ENCODE data around the gene SEPTIN3. TPM values are rescaled to one million over a fixed set of nuclear protein-coding genes. Genes with fewer than 3 reads are reported as not detected.

SEPTIN3 gene
- total and polyA plus RNA-seq, 8 donors: 0.61 to 1.4 (median 0.72) TPM; not detected in 3

GRCh38 chr22:42000466-42000865 is 31.2 kb downstream of the SEPTIN3 start:
- DNase-seq: no peak
- Histone ChIP-seq H3K4me1 (peaks cover 6 to 18% (median 16%) of the 10 kb centered on the region in 4 donors), H3K4me3 (no peak overlapping the region), H3K27ac (no peak overlapping the region), H3K36me3 (peaks cover 0 to 11% (median 2%) of the 10 kb centered on the region in 4 donors), H3K9me3 (peaks cover 0 to 9% (median 2%) of the 10 kb centered on the region in 4 donors), H3K27me3 (no peaks in the 10 kb centered on the region)
- intact Hi-C loops (cut with DNase I; ENCODE audit: low total_unique reads): no loop called here
- no peak for TF ChIP-seq EP300 (IDR thresholded peaks at IDR 0.05)
- no peak for TF ChIP-seq POLR2AphosphoS5 (IDR thresholded peaks at IDR 0.05)
- TF ChIP-seq POLR2A (IDR thresholded peaks at IDR 0.05): no peak
- TF ChIP-seq CTCF (IDR thresholded peaks at IDR 0.05): no peak
- 93 to 98% (median 96%) methylated on average over 8 of the region's 8 CpGs for WGBS, 5 donors

GRCh38 chr22:42001121-42001520 is 31.9 kb downstream of the SEPTIN3 start:
- Histone ChIP-seq H3K36me3 (peaks cover 0 to 11% (median 2%) of the 10 kb centered on the region in 4 donors), H3K4me3 (no peak overlapping the region), H3K27ac (no peak overlapping the region), H3K4me1 (peaks cover 6 to 18% (median 16%) of the 10 kb centered on the region in 4 donors), H3K27me3 (no peaks in the 10 kb centered on the region), H3K9me3 (peaks cover 0 to 10% (median 4%) of the 10 kb centered on the region in 4 donors)
- TF ChIP-seq EP300 (IDR thresholded peaks at IDR 0.05) (no peak), POLR2AphosphoS5 (IDR thresholded peaks at IDR 0.05) (no peak), CTCF (IDR thresholded peaks at IDR 0.05) (no peak), POLR2A (IDR thresholded peaks at IDR 0.05) (no peak)
- DNase-seq: no peak
- 77 to 92% (median 80%) methylated on average over 8 of the region's 8 CpGs for WGBS, 5 donors
- intact Hi-C loops (cut with DNase I; ENCODE audit: low total_unique reads): no loop called here

GRCh38 chr22:42001706-42002105 is 32.5 kb downstream of the SEPTIN3 start:
- WGBS, 5 donors: 93 to 99% (median 95%) methylated on average over 7 to 12 of the region's 12 CpGs
- no peak overlapping the region for H3K4me3 ChIP-seq
- intact Hi-C loops (cut with DNase I; ENCODE audit: low total_unique reads): no loop called here
- H3K36me3 ChIP-seq: peaks cover 0 to 11% (median 2%) of the 10 kb centered on the region in 4 donors
- DNase-seq: no peak
- TF ChIP-seq POLR2AphosphoS5 (IDR thresholded peaks at IDR 0.05) (no peak), EP300 (IDR thresholded peaks at IDR 0.05) (no peak), CTCF (IDR thresholded peaks at IDR 0.05) (no peak), POLR2A (IDR thresholded peaks at IDR 0.05) (no peak)
- no peaks in the 10 kb centered on the region for H3K27me3 ChIP-seq
- peaks cover 6 to 18% (median 16%) of the 10 kb centered on the region in 4 donors for H3K4me1 ChIP-seq
- no peak overlapping the region for H3K27ac ChIP-seq
- peaks cover 0 to 11% (median 4%) of the 10 kb centered on the region in 4 donors for H3K9me3 ChIP-seq

GRCh38 chr22:42007922-42008321 is 38.7 kb downstream of the SEPTIN3 start:
- H3K27ac ChIP-seq: no peak overlapping the region
- H3K27me3 ChIP-seq: no peaks in the 10 kb centered on the region
- no peak overlapping the region for H3K4me3 ChIP-seq
- H3K9me3 ChIP-seq: peaks cover 0 to 36% (median 23%) of the 10 kb centered on the region in 4 donors
- no peaks in the 10 kb centered on the region for H3K36me3 ChIP-seq
- no peaks in the 10 kb centered on the region for H3K4me1 ChIP-seq
- intact Hi-C loops (cut with DNase I; ENCODE audit: low total_unique reads): no loop called here
- no peak for DNase-seq
- TF ChIP-seq CTCF (IDR thresholded peaks at IDR 0.05) (no peak), POLR2AphosphoS5 (IDR thresholded peaks at IDR 0.05) (no peak), EP300 (IDR thresholded peaks at IDR 0.05) (no peak), POLR2A (IDR thresholded peaks at IDR 0.05) (no peak)
- WGBS, 5 donors: 68 to 83% (median 77%) methylated on average over 4 of the region's 4 CpGs

All from stomach (tissue), 9 donors.